Measurements from ENCODE around the gene CXorf49B.
"Not testable (repeated sequence)": the region's sequence is repeated elsewhere in the genome, so short reads cannot be mapped to it uniquely, and the experiment has no call there.

Gene CXorf49B

DNA sequence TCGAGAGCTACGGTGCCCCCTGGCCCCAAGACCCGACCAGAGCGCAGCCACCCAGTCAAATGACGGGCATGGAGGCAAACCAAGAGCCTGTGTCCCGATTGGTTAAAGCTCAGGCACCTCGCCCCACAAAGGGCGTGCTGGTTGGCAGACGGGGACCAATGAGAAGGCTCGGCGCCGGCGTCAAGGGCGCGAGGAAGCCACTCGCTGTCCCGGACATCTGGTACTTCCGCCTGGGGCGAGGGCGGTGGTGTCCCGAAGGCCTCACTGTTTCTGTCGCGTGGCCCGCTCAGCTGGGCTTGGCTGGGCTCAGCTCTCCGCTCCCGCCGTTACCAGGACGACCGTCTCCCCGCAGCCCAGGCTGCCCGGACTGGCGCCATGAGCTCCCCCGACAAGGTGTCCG lies at the start of gene CXorf49B:
CXorf49B (plus strand) TSS at position 301 of the 400 bp plus-strand sequence; CDS start at position 376, 75 bp downstream.
- not testable (repeated sequence) for ATAC-seq (ENCODE audit: low read depth)

DNA sequence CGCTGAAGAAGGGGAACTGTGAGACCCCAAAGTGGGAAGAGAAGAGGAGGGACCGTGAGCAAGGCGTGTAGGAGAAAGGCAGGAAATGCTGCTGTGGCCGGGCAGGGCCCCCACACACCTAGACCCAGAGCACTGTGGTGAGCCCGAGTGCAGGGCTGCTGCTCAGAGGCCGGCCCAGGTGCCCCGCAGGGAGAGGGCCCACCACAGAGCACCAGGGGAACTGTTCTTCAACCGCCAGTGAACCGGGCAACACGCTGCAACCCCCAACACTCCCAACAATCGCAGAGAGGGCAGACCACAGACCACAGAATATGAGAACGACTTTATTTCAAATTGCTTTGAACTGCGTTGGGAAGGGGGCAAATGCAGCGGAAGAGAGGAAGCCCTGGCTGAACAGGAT lies 49.1 kb upstream of the CXorf49B start:
- H3K4me1 ChIP-seq (ENCODE audit: insufficient read depth, poor library complexity, severe bottlenecking); ATAC-seq (ENCODE audit: low read depth); DNase-seq (ENCODE audit: low spot score); H3K27me3 ChIP-seq (ENCODE audit: insufficient read depth, poor library complexity, severe bottlenecking); H3K27ac ChIP-seq (ENCODE audit: poor library complexity, severe bottlenecking); H3K36me3 ChIP-seq (ENCODE audit: low read depth); H3K9me3 ChIP-seq (ENCODE audit: severe bottlenecking); H3K4me3 ChIP-seq (ENCODE audit: severe bottlenecking): not testable (repeated sequence)

More for the DNA sequence above, at the start of gene CXorf49B:
- H3K4me1 ChIP-seq (ENCODE audit: insufficient read depth, poor library complexity, severe bottlenecking); DNase-seq (ENCODE audit: low spot score); H3K4me3 ChIP-seq (ENCODE audit: severe bottlenecking); H3K36me3 ChIP-seq (ENCODE audit: low read depth); H3K27me3 ChIP-seq (ENCODE audit: insufficient read depth, poor library complexity, severe bottlenecking); H3K27ac ChIP-seq (ENCODE audit: poor library complexity, severe bottlenecking); H3K9me3 ChIP-seq (ENCODE audit: severe bottlenecking): not testable (repeated sequence)

DNA sequence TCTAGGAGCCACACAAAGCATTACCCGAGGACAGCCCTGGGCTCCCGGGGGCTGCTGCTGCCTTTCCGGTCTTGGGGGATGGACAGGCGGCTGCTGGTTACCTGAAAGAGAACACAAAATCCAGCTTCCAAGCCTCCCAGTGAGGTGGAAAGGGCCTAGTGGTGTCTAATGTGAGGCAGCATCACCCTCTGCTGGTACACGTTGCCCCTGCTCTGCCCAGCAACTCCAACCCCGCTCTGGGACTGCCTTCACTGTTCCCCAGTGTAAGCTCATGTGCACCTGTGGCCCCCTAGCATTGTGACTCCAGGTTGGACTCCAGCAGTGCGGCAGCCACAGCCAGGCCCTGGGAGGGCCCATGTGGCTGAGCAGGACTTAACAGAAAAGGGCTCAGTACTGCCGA lies 47.6 kb upstream of the CXorf49B start:
- not testable (repeated sequence) for H3K4me1 ChIP-seq (ENCODE audit: insufficient read depth, poor library complexity, severe bottlenecking); DNase-seq (ENCODE audit: low spot score); H3K27ac ChIP-seq (ENCODE audit: poor library complexity, severe bottlenecking); H3K36me3 ChIP-seq (ENCODE audit: low read depth); H3K27me3 ChIP-seq (ENCODE audit: insufficient read depth, poor library complexity, severe bottlenecking); H3K9me3 ChIP-seq (ENCODE audit: severe bottlenecking); H3K4me3 ChIP-seq (ENCODE audit: severe bottlenecking)
- 0 out of 3 replicates have a peak, but pooled peaks have one; percentile 29 for ATAC-seq (ENCODE audit: low read depth)

DNA sequence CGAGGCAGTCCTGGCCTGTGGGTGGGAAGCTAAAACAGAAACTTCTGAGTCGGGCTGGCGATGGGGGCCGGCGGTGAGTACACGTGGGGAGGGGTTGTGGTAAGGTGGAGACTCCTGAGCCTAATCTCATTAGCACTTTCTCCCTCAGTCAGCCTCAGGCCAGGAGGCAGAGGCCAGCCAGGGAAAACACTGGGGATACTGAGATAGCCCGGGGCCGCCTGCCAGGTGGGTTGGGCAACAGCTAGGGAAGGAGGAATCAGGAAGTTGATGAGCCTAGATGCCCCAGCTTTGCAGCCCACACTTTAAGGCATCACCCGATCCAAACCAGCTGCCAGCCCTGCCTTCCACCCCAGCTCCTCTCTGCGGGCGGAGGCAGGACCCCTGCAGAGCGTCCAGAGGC lies 46.8 kb upstream of the CXorf49B start:
- DNase-seq (ENCODE audit: low spot score); H3K27ac ChIP-seq (ENCODE audit: poor library complexity, severe bottlenecking); H3K4me1 ChIP-seq (ENCODE audit: insufficient read depth, poor library complexity, severe bottlenecking); ATAC-seq (ENCODE audit: low read depth); H3K4me3 ChIP-seq (ENCODE audit: severe bottlenecking); H3K9me3 ChIP-seq (ENCODE audit: severe bottlenecking); H3K36me3 ChIP-seq (ENCODE audit: low read depth); H3K27me3 ChIP-seq (ENCODE audit: insufficient read depth, poor library complexity, severe bottlenecking): not testable (repeated sequence)

GRCh38 chrX:71718185-71718584 lies 45.0 kb upstream of the CXorf49B start, which contains the start of gene CXorf49:
TSS of gene CXorf49 (minus strand) at chrX:71718285. CDS start at chrX:71718151, 134 bp downstream.
- DNase-seq (ENCODE audit: low spot score); H3K27me3 ChIP-seq (ENCODE audit: insufficient read depth, poor library complexity, severe bottlenecking); ATAC-seq (ENCODE audit: low read depth); H3K36me3 ChIP-seq (ENCODE audit: low read depth); H3K27ac ChIP-seq (ENCODE audit: poor library complexity, severe bottlenecking); H3K9me3 ChIP-seq (ENCODE audit: severe bottlenecking); H3K4me1 ChIP-seq (ENCODE audit: insufficient read depth, poor library complexity, severe bottlenecking); H3K4me3 ChIP-seq (ENCODE audit: severe bottlenecking): not testable (repeated sequence)

DNA sequence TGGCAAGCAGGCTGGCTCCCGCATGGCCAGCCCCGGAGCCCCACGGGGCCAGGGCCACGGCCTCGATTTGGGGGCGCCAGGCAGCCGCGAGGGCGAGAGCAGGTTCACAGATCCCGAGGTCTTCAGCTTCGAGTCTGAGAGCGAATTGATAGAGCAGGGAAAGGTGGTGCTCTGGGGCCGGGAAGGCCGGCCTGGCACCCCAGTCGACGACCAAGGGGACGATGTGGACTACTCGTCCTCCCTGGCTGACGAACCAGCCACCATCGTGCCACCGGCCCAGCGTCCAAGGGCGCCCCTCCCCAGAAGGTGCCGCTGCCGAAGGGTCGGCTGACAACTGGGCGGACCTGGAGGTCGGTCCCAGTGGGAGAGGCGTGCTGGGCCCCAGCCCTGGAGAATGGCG lies 44.0 kb upstream of the CXorf49B start:
- not testable (repeated sequence) for H3K4me3 ChIP-seq (ENCODE audit: severe bottlenecking); H3K36me3 ChIP-seq (ENCODE audit: low read depth); ATAC-seq (ENCODE audit: low read depth); H3K27me3 ChIP-seq (ENCODE audit: insufficient read depth, poor library complexity, severe bottlenecking); H3K27ac ChIP-seq (ENCODE audit: poor library complexity, severe bottlenecking); H3K9me3 ChIP-seq (ENCODE audit: severe bottlenecking); H3K4me1 ChIP-seq (ENCODE audit: insufficient read depth, poor library complexity, severe bottlenecking)
- peak; percentile 2 for DNase-seq (ENCODE audit: low spot score)

GRCh38 chrX:71720289-71720886 lies 42.8 kb upstream of the CXorf49B start:
- not testable (repeated sequence) for H3K27ac ChIP-seq (ENCODE audit: poor library complexity, severe bottlenecking); H3K4me1 ChIP-seq (ENCODE audit: insufficient read depth, poor library complexity, severe bottlenecking); H3K27me3 ChIP-seq (ENCODE audit: insufficient read depth, poor library complexity, severe bottlenecking); DNase-seq (ENCODE audit: low spot score); H3K4me3 ChIP-seq (ENCODE audit: severe bottlenecking); H3K9me3 ChIP-seq (ENCODE audit: severe bottlenecking); H3K36me3 ChIP-seq (ENCODE audit: low read depth)
- ATAC-seq (ENCODE audit: low read depth), result peak; percentile 53; the same call in 2 of the 3 replicates

GRCh38 chrX:71760688-71761281 lies 2.4 kb upstream of the CXorf49B start:
- H3K9me3 ChIP-seq (ENCODE audit: severe bottlenecking); H3K36me3 ChIP-seq (ENCODE audit: low read depth); DNase-seq (ENCODE audit: low spot score); H3K27ac ChIP-seq (ENCODE audit: poor library complexity, severe bottlenecking); H3K4me3 ChIP-seq (ENCODE audit: severe bottlenecking); H3K4me1 ChIP-seq (ENCODE audit: insufficient read depth, poor library complexity, severe bottlenecking); H3K27me3 ChIP-seq (ENCODE audit: insufficient read depth, poor library complexity, severe bottlenecking): not testable (repeated sequence)
- ATAC-seq (ENCODE audit: low read depth), result peak; percentile 41; the same call in 2 of the 3 replicates

GRCh38 chrX:71764832-71765231 lies 1.7 kb downstream of the CXorf49B start:
- H3K36me3 ChIP-seq (ENCODE audit: low read depth); H3K27me3 ChIP-seq (ENCODE audit: insufficient read depth, poor library complexity, severe bottlenecking); ATAC-seq (ENCODE audit: low read depth); DNase-seq (ENCODE audit: low spot score); H3K9me3 ChIP-seq (ENCODE audit: severe bottlenecking); H3K27ac ChIP-seq (ENCODE audit: poor library complexity, severe bottlenecking); H3K4me1 ChIP-seq (ENCODE audit: insufficient read depth, poor library complexity, severe bottlenecking); H3K4me3 ChIP-seq (ENCODE audit: severe bottlenecking): not testable (repeated sequence)

DNA sequence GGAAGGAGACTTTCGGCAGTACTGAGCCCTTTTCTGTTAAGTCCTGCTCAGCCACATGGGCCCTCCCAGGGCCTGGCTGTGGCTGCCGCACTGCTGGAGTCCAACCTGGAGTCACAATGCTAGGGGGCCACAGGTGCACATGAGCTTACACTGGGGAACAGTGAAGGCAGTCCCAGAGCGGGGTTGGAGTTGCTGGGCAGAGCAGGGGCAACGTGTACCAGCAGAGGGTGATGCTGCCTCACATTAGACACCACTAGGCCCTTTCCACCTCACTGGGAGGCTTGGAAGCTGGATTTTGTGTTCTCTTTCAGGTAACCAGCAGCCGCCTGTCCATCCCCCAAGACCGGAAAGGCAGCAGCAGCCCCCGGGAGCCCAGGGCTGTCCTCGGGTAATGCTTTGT lies 2.5 kb downstream of the CXorf49B start:
- H3K27ac ChIP-seq (ENCODE audit: poor library complexity, severe bottlenecking); ATAC-seq (ENCODE audit: low read depth); H3K27me3 ChIP-seq (ENCODE audit: insufficient read depth, poor library complexity, severe bottlenecking); H3K36me3 ChIP-seq (ENCODE audit: low read depth); H3K4me1 ChIP-seq (ENCODE audit: insufficient read depth, poor library complexity, severe bottlenecking); DNase-seq (ENCODE audit: low spot score); H3K4me3 ChIP-seq (ENCODE audit: severe bottlenecking); H3K9me3 ChIP-seq (ENCODE audit: severe bottlenecking): not testable (repeated sequence)

DNA sequence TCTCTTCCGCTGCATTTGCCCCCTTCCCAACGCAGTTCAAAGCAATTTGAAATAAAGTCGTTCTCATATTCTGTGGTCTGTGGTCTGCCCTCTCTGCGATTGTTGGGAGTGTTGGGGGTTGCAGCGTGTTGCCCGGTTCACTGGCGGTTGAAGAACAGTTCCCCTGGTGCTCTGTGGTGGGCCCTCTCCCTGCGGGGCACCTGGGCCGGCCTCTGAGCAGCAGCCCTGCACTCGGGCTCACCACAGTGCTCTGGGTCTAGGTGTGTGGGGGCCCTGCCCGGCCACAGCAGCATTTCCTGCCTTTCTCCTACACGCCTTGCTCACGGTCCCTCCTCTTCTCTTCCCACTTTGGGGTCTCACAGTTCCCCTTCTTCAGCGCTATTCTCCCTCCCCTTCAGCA lies 4.0 kb downstream of the CXorf49B start:
- not testable (repeated sequence) for DNase-seq (ENCODE audit: low spot score); ATAC-seq (ENCODE audit: low read depth); H3K4me3 ChIP-seq (ENCODE audit: severe bottlenecking); H3K36me3 ChIP-seq (ENCODE audit: low read depth); H3K4me1 ChIP-seq (ENCODE audit: insufficient read depth, poor library complexity, severe bottlenecking); H3K27ac ChIP-seq (ENCODE audit: poor library complexity, severe bottlenecking); H3K9me3 ChIP-seq (ENCODE audit: severe bottlenecking); H3K27me3 ChIP-seq (ENCODE audit: insufficient read depth, poor library complexity, severe bottlenecking)
